Measurements from ENCODE around the gene SPOP.
A peak's percentile ranks its signal among the peaks of the same experiment; 100 is the strongest.

The SPOP gene

GRCh38 chr17:49549691-49550678, 127.9 kb downstream of the SPOP start:
- peak; percentile 40 for DNase-seq (ENCODE audit: low spot score)

- DNase-seq (ENCODE audit: low spot score): peak; percentile 27
These were observed 128.6 kb downstream of the SPOP start for GRCh38 chr17:49549311-49549605.
